ENCODE results near the gene WDFY4. TPM values are rescaled to one million over a fixed set of nuclear protein-coding genes. Genes with fewer than 3 reads are reported as not detected.

WDFY4 gene
- total and polyA plus RNA-seq, 2 experiments from 2014 or later: not detected

DNA sequence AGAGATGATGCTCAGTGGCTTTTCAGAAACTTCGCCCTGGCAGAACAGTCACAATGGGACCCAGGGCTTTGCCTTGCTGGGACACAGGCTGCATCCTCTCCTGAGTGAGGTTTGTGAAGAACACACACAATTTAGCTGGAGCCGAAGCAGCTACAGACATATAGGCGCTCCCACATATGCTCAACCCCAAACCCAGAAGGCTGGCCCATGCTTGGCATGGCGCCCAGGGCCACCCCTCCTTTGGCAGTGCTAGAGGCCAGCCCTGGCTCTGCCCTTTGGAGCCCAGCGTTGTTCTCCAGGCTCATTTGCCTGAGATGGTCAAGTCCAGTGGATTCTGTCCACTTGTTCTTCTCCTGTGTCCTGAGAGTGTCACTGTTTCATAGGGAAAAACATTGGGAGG is 94.4 kb downstream of the WDFY4 start:
- Histone ChIP-seq H3K4me3 (no peak overlapping the region), H3K9ac (no peak overlapping the region), H4K20me1 (ENCODE audit: insufficient read depth) (no peaks in the 10 kb centered on the region), H3K9me2 (ENCODE audit: insufficient read depth) (no peaks in the 10 kb centered on the region), H3K79me2 (ENCODE audit: insufficient read depth) (no peaks in the 10 kb centered on the region), H3K36me3 (ENCODE audit: low read depth) (no peaks in the 10 kb centered on the region), H3K4me2 (ENCODE audit: unreplicated experiment) (no peak overlapping the region), H3K27me3 (replicated peaks; ENCODE audit: insufficient read depth) (peaks cover 19% of the 10 kb centered on the region), H3F3A (ENCODE audit: insufficient read depth) (no peaks in the 10 kb centered on the region), H3K27ac (no peak overlapping the region), H3K9me3 (ENCODE audit: low read depth) (no peaks in the 10 kb centered on the region), H2AFZ (no peak overlapping the region), H3K4me1 (ENCODE audit: insufficient read depth) (no peaks in the 10 kb centered on the region)
- WGBS, 2 experiments (ENCODE audit: low coverage in 1 of 2, low lambda C conversion rate in 2 of 2, missing lambda C conversion rate in 2 of 2): 49 to 54% methylated on average over 5 of the region's 5 CpGs
- TF ChIP-seq EZH2phosphoT487 (IDR thresholded peaks at IDR 0.05; ENCODE audit: insufficient read depth, low read depth) (no peak), EZH2 (IDR thresholded peaks at IDR 0.05; ENCODE audit: insufficient read depth, poor library complexity, severe bottlenecking) (no peak)
- in situ Hi-C loops (cut with MboI): no loop called here
- DNase-seq: no peak

DNA sequence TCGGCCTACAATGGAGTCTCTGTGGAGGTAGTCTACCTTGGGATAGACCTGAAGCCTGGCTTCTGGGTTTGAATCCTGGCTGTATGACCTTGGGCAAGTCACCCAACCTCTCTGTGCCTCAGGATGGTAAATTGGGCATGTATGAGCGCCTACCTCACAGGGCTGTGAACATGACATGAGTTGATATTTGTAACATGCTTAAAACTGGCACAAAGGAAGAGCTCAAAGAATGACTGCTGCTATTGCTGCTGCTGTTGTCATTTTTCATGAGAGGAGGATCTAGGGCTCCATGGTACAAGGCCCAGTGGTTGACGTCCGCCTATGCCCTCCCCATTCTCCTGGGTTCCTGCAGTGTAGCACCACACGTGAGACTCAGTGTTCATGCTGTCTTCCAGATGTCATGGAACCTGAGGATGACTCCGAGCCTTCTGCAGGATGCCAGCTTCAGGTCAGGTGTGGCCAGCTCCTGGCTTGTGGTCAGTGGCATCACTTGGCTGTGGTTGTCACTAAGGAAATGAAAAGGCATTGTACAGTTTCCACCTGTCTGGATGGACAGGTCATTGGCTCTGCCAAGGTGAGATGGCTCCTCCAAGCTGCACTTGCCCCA is 95.0 kb downstream of the WDFY4 start:
- 58% methylated on average over 6 of the region's 6 CpGs for WGBS, 2 experiments (ENCODE audit: low coverage in 1 of 2, low lambda C conversion rate in 2 of 2, missing lambda C conversion rate in 2 of 2)
- H3K79me2 ChIP-seq (ENCODE audit: insufficient read depth): no peaks in the 10 kb centered on the region
- in situ Hi-C loops (cut with MboI): no loop called here
- H3K4me1 ChIP-seq (ENCODE audit: insufficient read depth): no peaks in the 10 kb centered on the region
- no peak overlapping the region for H3K9ac ChIP-seq
- H3K4me2 ChIP-seq (ENCODE audit: unreplicated experiment): no peak overlapping the region
- DNase-seq: no peak
- no peak overlapping the region for H2AFZ ChIP-seq
- no peak overlapping the region for H3K4me3 ChIP-seq
- no peaks in the 10 kb centered on the region for H4K20me1 ChIP-seq (ENCODE audit: insufficient read depth)
- TF ChIP-seq EZH2 (IDR thresholded peaks at IDR 0.05; ENCODE audit: insufficient read depth, poor library complexity, severe bottlenecking) (no peak), EZH2phosphoT487 (IDR thresholded peaks at IDR 0.05; ENCODE audit: insufficient read depth, low read depth) (no peak)
- H3K36me3 ChIP-seq (ENCODE audit: low read depth): no peaks in the 10 kb centered on the region
- no peak overlapping the region for H3K27ac ChIP-seq
- no peaks in the 10 kb centered on the region for H3K9me2 ChIP-seq (ENCODE audit: insufficient read depth)
- no peaks in the 10 kb centered on the region for H3K9me3 ChIP-seq (ENCODE audit: low read depth)
- peaks cover 21% of the 10 kb centered on the region for H3K27me3 ChIP-seq (replicated peaks; ENCODE audit: insufficient read depth)
- H3F3A ChIP-seq (ENCODE audit: insufficient read depth): no peaks in the 10 kb centered on the region

DNA sequence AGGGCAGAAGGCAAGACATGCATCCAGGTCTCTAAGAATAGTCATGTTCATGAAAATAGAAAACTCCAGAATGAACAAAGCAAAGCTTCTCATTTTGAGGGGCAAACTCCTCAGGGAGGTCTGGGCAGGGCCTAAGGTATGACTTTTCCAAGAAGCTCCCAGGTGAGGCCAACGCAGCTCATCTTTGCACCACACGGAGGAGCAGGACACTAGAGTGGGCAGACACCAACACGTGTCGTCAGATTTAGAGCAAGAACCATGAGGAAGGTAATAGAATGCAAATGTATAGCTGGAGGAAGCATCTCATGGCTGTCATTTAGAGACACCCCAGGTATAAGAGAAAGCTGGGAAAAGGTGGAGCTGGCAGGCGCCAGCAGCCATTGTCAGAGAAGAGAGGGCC is 95.7 kb downstream of the WDFY4 start:
- in situ Hi-C loops (cut with MboI): no loop called here
- Histone ChIP-seq H3F3A (ENCODE audit: insufficient read depth) (no peaks in the 10 kb centered on the region), H3K27me3 (replicated peaks; ENCODE audit: insufficient read depth) (peaks cover 21% of the 10 kb centered on the region), H3K4me2 (ENCODE audit: unreplicated experiment) (no peak overlapping the region), H4K20me1 (ENCODE audit: insufficient read depth) (no peaks in the 10 kb centered on the region), H3K27ac (no peak overlapping the region), H2AFZ (no peak overlapping the region), H3K9me2 (ENCODE audit: insufficient read depth) (no peaks in the 10 kb centered on the region), H3K9me3 (ENCODE audit: low read depth) (no peaks in the 10 kb centered on the region), H3K9ac (no peak overlapping the region), H3K4me3 (no peak overlapping the region), H3K79me2 (ENCODE audit: insufficient read depth) (no peaks in the 10 kb centered on the region), H3K36me3 (ENCODE audit: low read depth) (no peaks in the 10 kb centered on the region), H3K4me1 (ENCODE audit: insufficient read depth) (no peaks in the 10 kb centered on the region)
- DNase-seq: no peak
- 74 to 80% methylated on average over 5 of the region's 5 CpGs for WGBS, 2 experiments (ENCODE audit: low coverage in 1 of 2, low lambda C conversion rate in 2 of 2, missing lambda C conversion rate in 2 of 2)
- TF ChIP-seq EZH2 (IDR thresholded peaks at IDR 0.05; ENCODE audit: insufficient read depth, poor library complexity, severe bottlenecking) (no peak), EZH2phosphoT487 (IDR thresholded peaks at IDR 0.05; ENCODE audit: insufficient read depth, low read depth) (no peak)

DNA sequence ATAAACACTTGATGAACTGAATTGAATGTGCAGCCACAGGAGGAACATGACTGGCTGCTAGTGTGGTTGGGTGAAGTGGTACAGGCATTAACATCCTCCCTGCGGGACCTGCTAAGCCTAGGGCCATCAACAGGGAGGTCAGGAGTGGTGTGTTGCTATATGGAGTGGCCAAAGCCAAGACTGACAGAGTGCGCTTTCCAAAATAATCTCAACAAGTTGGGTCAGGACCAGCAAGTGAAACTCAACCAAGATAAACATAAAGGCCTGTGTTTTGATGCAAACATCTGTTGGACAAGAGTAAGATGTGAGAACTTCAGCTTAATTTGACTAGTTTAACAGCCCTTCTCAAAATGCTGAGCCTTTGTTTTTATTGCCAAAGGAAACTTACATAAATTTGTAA is 97.7 kb downstream of the WDFY4 start:
- Histone ChIP-seq H3K9me2 (ENCODE audit: insufficient read depth) (no peaks in the 10 kb centered on the region), H3K9me3 (ENCODE audit: low read depth) (no peaks in the 10 kb centered on the region), H3K79me2 (ENCODE audit: insufficient read depth) (no peaks in the 10 kb centered on the region), H4K20me1 (ENCODE audit: insufficient read depth) (no peaks in the 10 kb centered on the region), H3K36me3 (ENCODE audit: low read depth) (no peaks in the 10 kb centered on the region), H3K27me3 (replicated peaks; ENCODE audit: insufficient read depth) (peaks cover 15% of the 10 kb centered on the region), H2AFZ (no peak overlapping the region), H3F3A (ENCODE audit: insufficient read depth) (no peaks in the 10 kb centered on the region), H3K4me1 (ENCODE audit: insufficient read depth) (no peaks in the 10 kb centered on the region), H3K4me3 (no peak overlapping the region), H3K27ac (no peak overlapping the region), H3K9ac (no peak overlapping the region), H3K4me2 (ENCODE audit: unreplicated experiment) (no peak overlapping the region)
- no peak for TF ChIP-seq EZH2phosphoT487 (IDR thresholded peaks at IDR 0.05; ENCODE audit: insufficient read depth, low read depth)
- TF ChIP-seq EZH2 (IDR thresholded peaks at IDR 0.05; ENCODE audit: insufficient read depth, poor library complexity, severe bottlenecking): no peak
- in situ Hi-C loops (cut with MboI): no loop called here
- DNase-seq: no peak
- WGBS, 2 experiments (ENCODE audit: low coverage in 1 of 2, low lambda C conversion rate in 2 of 2, missing lambda C conversion rate in 2 of 2): 75 to 78% methylated on average over 2 of the region's 2 CpGs

DNA sequence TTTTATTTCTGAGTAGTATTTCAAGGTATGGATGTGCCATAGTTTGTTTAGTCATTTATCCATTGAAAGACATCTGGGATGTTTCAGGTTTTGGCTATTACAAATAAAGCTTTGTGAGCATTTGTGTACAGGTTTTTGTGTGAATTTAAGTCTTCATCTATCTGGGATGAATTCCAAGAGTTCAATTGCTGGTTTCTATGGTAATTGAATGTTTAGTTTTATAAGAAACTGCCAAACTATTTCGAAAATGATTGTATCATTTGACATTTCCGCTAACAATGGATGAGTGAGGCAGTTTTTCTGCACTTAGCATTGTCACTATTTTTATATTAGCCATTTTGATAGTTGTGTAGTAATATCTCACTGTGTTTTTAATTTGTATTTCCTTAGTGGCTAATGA is 99.4 kb downstream of the WDFY4 start:
- H3K9me3 ChIP-seq (ENCODE audit: low read depth): no peaks in the 10 kb centered on the region
- in situ Hi-C loops (cut with MboI): no loop called here
- TF ChIP-seq EZH2 (IDR thresholded peaks at IDR 0.05; ENCODE audit: insufficient read depth, poor library complexity, severe bottlenecking) (no peak), EZH2phosphoT487 (IDR thresholded peaks at IDR 0.05; ENCODE audit: insufficient read depth, low read depth) (no peak)
- H3K27me3 ChIP-seq (replicated peaks; ENCODE audit: insufficient read depth): peaks cover 24% of the 10 kb centered on the region; the same call in 1 of the 2 replicates
- no peaks in the 10 kb centered on the region for H3K36me3 ChIP-seq (ENCODE audit: low read depth)
- H3K4me3 ChIP-seq: no peak overlapping the region
- H3K79me2 ChIP-seq (ENCODE audit: insufficient read depth): no peaks in the 10 kb centered on the region
- H4K20me1 ChIP-seq (ENCODE audit: insufficient read depth): no peaks in the 10 kb centered on the region
- no peak overlapping the region for H3K4me2 ChIP-seq (ENCODE audit: unreplicated experiment)
- H2AFZ ChIP-seq: no peak overlapping the region
- H3F3A ChIP-seq (ENCODE audit: insufficient read depth): no peaks in the 10 kb centered on the region
- H3K9ac ChIP-seq: no peak overlapping the region
- no peak overlapping the region for H3K27ac ChIP-seq
- no peak for DNase-seq
- H3K9me2 ChIP-seq (ENCODE audit: insufficient read depth): no peaks in the 10 kb centered on the region
- H3K4me1 ChIP-seq (ENCODE audit: insufficient read depth): no peaks in the 10 kb centered on the region
- WGBS, 2 experiments (ENCODE audit: low coverage in 1 of 2, low lambda C conversion rate in 2 of 2, missing lambda C conversion rate in 2 of 2): 28 to 43% methylated on average over 2 of the region's 2 CpGs
